ENCODE data around the gene MRPS18A.

Gene MRPS18A

GRCh38 chr6:43647613-43648012 lies 40.0 kb downstream of the MRPS18A start:
- H3K4me3 ChIP-seq (ENCODE audit: low read depth, low read length), result no peak overlapping the region
- TF ChIP-seq MYC (IDR thresholded peaks at IDR 0.05; ENCODE audit: low read depth, low read length) (no peak), POLR2A (IDR thresholded peaks at IDR 0.05; ENCODE audit: extremely low read depth, insufficient read length) (no peak)
- TF ChIP-seq, protein P1, sequence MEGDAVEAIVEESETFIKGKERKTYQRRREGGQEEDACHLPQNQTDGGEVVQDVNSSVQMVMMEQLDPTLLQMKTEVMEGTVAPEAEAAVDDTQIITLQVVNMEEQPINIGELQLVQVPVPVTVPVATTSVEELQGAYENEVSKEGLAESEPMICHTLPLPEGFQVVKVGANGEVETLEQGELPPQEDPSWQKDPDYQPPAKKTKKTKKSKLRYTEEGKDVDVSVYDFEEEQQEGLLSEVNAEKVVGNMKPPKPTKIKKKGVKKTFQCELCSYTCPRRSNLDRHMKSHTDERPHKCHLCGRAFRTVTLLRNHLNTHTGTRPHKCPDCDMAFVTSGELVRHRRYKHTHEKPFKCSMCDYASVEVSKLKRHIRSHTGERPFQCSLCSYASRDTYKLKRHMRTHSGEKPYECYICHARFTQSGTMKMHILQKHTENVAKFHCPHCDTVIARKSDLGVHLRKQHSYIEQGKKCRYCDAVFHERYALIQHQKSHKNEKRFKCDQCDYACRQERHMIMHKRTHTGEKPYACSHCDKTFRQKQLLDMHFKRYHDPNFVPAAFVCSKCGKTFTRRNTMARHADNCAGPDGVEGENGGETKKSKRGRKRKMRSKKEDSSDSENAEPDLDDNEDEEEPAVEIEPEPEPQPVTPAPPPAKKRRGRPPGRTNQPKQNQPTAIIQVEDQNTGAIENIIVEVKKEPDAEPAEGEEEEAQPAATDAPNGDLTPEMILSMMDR (IDR thresholded peaks at IDR 0.05; ENCODE audit: low read depth, low read length), result no peak
- TF ChIP-seq, protein P2, sequence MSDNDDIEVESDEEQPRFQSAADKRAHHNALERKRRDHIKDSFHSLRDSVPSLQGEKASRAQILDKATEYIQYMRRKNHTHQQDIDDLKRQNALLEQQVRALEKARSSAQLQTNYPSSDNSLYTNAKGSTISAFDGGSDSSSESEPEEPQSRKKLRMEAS (IDR thresholded peaks at IDR 0.05; ENCODE audit: low read depth, low read length), result no peak
- DNase-seq (ENCODE audit: low read depth), result no peak

DNA sequence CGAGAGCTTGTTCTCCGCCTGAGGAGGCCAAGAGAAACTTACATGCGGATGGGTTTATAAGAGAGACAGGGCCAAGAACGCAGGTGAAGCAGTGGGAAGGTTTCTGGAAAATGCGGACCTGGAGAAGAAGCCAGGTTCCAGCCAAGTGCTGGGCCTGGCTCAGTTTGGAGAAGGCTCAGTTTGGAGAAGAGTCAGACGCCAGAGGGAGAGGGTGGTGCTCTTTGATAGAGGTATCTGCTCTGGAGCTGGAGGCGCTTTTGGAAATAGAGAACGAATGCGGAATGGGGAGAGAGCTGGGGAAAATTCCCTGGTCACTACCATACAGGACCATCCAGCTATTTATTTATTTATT lies 42.0 kb downstream of the MRPS18A start:
- no peak overlapping the region for H3K4me3 ChIP-seq (ENCODE audit: low read depth, low read length)
- DNase-seq (ENCODE audit: low read depth), result no peak
- TF ChIP-seq, protein P1 (IDR thresholded peaks at IDR 0.05; ENCODE audit: low read depth, low read length), result no peak
- TF ChIP-seq, protein P2 (IDR thresholded peaks at IDR 0.05; ENCODE audit: low read depth, low read length), result no peak
- no peak for TF ChIP-seq POLR2A (IDR thresholded peaks at IDR 0.05; ENCODE audit: extremely low read depth, insufficient read length)
- no peak for TF ChIP-seq MYC (IDR thresholded peaks at IDR 0.05; ENCODE audit: low read depth, low read length)

GRCh38 chr6:43644940-43645612 lies 42.5 kb downstream of the MRPS18A start, which contains the start of gene RSPH9:
Gene RSPH9 (plus strand): TSS chr6:43645036. CDS start chr6:43645099, 63 bp downstream.
- H3K4me3 ChIP-seq (ENCODE audit: low read depth, low read length), result no peak within 1 kb of the TSS
- DNase-seq (ENCODE audit: low read depth), result no peak

DNA sequence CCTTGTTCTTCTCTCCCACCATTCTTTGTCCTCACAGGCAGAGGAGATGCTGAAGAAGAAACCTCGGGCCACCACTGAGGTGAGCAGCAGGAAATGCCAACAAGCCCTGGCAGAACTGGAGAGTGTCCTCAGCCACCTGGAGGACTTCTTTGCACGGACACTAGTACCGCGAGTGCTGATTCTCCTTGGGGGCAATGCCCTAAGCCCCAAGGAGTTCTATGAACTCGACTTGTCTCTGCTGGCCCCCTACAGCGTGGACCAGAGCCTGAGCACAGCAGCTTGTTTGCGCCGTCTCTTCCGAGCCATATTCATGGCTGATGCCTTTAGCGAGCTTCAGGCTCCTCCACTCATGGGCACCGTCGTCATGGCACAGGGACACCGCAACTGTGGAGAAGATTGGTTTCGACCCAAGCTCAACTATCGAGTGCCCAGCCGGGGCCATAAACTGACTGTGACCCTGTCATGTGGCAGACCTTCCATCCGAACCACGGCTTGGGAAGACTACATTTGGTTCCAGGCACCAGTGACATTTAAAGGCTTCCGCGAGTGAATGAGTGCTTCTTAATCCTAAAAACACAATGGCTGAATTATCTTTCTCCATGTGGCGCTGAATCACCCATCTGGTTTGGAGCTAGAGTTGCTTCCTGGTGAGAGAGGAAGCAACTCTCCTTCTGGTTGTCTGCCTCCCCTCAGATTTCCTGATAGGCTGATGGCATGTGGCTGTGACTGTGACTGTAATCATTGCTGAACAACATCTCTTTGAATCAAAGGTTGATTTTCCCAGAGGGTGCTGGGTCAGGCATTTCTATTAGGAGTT lies 47.4 kb downstream of the MRPS18A start:
- TF ChIP-seq, protein P2 (IDR thresholded peaks at IDR 0.05; ENCODE audit: low read depth, low read length), result no peak; the same call in 1 of the 2 replicates
- TF ChIP-seq POLR2A (IDR thresholded peaks at IDR 0.05; ENCODE audit: extremely low read depth, insufficient read length) (no peak), MYC (IDR thresholded peaks at IDR 0.05; ENCODE audit: low read depth, low read length) (no peak)
- TF ChIP-seq, protein P1 (IDR thresholded peaks at IDR 0.05; ENCODE audit: low read depth, low read length), result no peak
- H3K4me3 ChIP-seq (ENCODE audit: low read depth, low read length), result no peak overlapping the region
- DNase-seq (ENCODE audit: low read depth), result peak; percentile 41

More at GRCh38 chr6:43644940-43645612, 42.5 kb downstream of the MRPS18A start, which contains the start of gene RSPH9:
- TF ChIP-seq POLR2A (IDR thresholded peaks at IDR 0.05; ENCODE audit: extremely low read depth, insufficient read length) (no peak), MYC (IDR thresholded peaks at IDR 0.05; ENCODE audit: low read depth, low read length) (no peak)
- TF ChIP-seq, protein P1 (IDR thresholded peaks at IDR 0.05; ENCODE audit: low read depth, low read length), result no peak
- TF ChIP-seq, protein P2 (IDR thresholded peaks at IDR 0.05; ENCODE audit: low read depth, low read length), result no peak

DNA sequence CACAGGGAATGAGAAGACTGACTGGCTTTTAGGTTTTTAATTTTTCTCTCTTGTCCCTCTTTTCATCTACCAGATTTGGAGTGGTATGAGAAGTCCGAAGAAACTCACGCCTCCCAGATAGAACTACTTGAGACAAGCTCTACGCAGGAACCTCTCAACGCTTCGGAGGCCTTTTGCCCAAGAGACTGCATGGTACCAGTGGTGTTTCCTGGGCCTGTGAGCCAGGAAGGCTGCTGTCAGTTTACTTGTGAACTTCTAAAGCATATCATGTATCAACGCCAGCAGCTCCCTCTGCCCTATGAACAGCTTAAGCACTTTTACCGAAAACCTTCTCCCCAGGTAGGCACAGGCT lies 51.3 kb downstream of the MRPS18A start:
- peak; percentile 49 for DNase-seq (ENCODE audit: low read depth)
- peak overlapping the region; percentile 99 for H3K4me3 ChIP-seq (ENCODE audit: low read depth, low read length)

More for the DNA sequence above, 51.3 kb downstream of the MRPS18A start:
- TF ChIP-seq, protein P2 (IDR thresholded peaks at IDR 0.05; ENCODE audit: low read depth, low read length), result no peak
- TF ChIP-seq, protein P1 (IDR thresholded peaks at IDR 0.05; ENCODE audit: low read depth, low read length), result no peak
- TF ChIP-seq POLR2A (IDR thresholded peaks at IDR 0.05; ENCODE audit: extremely low read depth, insufficient read length), result no peak
- TF ChIP-seq MYC (IDR thresholded peaks at IDR 0.05; ENCODE audit: low read depth, low read length), result no peak
